Astrocyte (in vitro differentiated cells and primary cell): ENCODE measurements around the gene SUPT5H. TPM values are rescaled to one million over a fixed set of nuclear protein-coding genes. Genes with fewer than 3 reads are reported as not detected.

Experiments
- DNase-seq: peaks from one replicate; pipeline ENCODE4 v3.0.0-alpha.2; 2010; ENCODE audit warnings: low read depth
- FAIRE-seq: peaks from 2 replicates; lab custom pipeline; 2011; peaks lifted over from hg19 to GRCh38; lab: Jason Lieb, UNC
- H2AFZ ChIP-seq: 2 replicates; pipeline ENCODE4 v1.6.0; 2012; ENCODE audit warnings: low read depth, low read length, inconsistent platforms
- H3K27ac ChIP-seq: 2 replicates; pipeline ENCODE4 v1.5.1; 2011; ENCODE audit warnings: low read depth, low read length, inconsistent platforms
- H3K27me3 ChIP-seq: 2 replicates; pipeline ENCODE4 v1.6.0; 2011; ENCODE audit warnings: low read length, inconsistent platforms; ENCODE audit not compliant: insufficient read depth
- H3K36me3 ChIP-seq: 2 replicates; pipeline ENCODE4 v1.5.1; 2011; ENCODE audit warnings: low read length, inconsistent platforms; ENCODE audit not compliant: insufficient read depth
- H3K4me1 ChIP-seq: 2 replicates; pipeline ENCODE4 v1.5.1; 2011; ENCODE audit warnings: low read length, inconsistent platforms; ENCODE audit not compliant: insufficient read depth
- H3K4me2 ChIP-seq: 2 replicates; pipeline ENCODE4 v1.6.0; 2012; ENCODE audit warnings: low read length, inconsistent platforms
- H3K4me3 ChIP-seq: 2 replicates; pipeline ENCODE4 v1.5.1; 2011; ENCODE audit warnings: low read depth, mild to moderate bottlenecking, low read length, inconsistent platforms; ENCODE audit not compliant: insufficient read depth
- H3K79me2 ChIP-seq: 2 replicates; pipeline ENCODE4 v1.6.0; 2012; ENCODE audit warnings: mild to moderate bottlenecking, low read length, inconsistent platforms; ENCODE audit not compliant: insufficient read depth
- H3K9ac ChIP-seq: 2 replicates; pipeline ENCODE4 v1.6.0; 2012; ENCODE audit warnings: mild to moderate bottlenecking, low read length, inconsistent platforms
- H3K9me3 ChIP-seq: 2 replicates; pipeline ENCODE4 v1.5.1; 2012; ENCODE audit warnings: low read depth, mild to moderate bottlenecking, low read length, inconsistent platforms; ENCODE audit not compliant: insufficient read depth
- H4K20me1 ChIP-seq: 2 replicates; pipeline ENCODE4 v1.6.0; 2012; ENCODE audit warnings: low read length, inconsistent platforms; ENCODE audit not compliant: insufficient read depth
- H3K27ac Mint-ChIP-seq: one replicate; pipeline ENCODE4 v1.8.0; 2021; ENCODE audit warnings: mild to moderate bottlenecking, mixed read lengths; ENCODE audit not compliant: unreplicated experiment
- H3K27me3 Mint-ChIP-seq: one replicate; pipeline ENCODE4 v1.8.0; 2021; ENCODE audit warnings: low read depth, mixed read lengths; ENCODE audit not compliant: unreplicated experiment
- H3K36me3 Mint-ChIP-seq: one replicate; pipeline ENCODE4 v1.8.0; 2021; ENCODE audit warnings: low read depth, mixed read lengths; ENCODE audit not compliant: unreplicated experiment
- H3K4me1 Mint-ChIP-seq: one replicate; pipeline ENCODE4 v1.8.0; 2021; ENCODE audit warnings: low read depth, mixed read lengths; ENCODE audit not compliant: unreplicated experiment
- H3K4me3 Mint-ChIP-seq: one replicate; pipeline ENCODE4 v1.8.0; 2021; ENCODE audit warnings: mild to moderate bottlenecking, moderate library complexity, mixed read lengths; ENCODE audit not compliant: unreplicated experiment
- H3K9me3 Mint-ChIP-seq: one replicate; pipeline ENCODE4 v1.8.0; 2021; ENCODE audit warnings: mild to moderate bottlenecking, mixed read lengths; ENCODE audit not compliant: unreplicated experiment
- CTCF ChIP-seq: IDR thresholded peaks from 2 replicates; pipeline ENCODE4 v1.5.1; 2011; ENCODE audit warnings: low read depth, mild to moderate bottlenecking, inconsistent platforms, low read length, moderate library complexity; ENCODE audit not compliant: insufficient read depth
- EZH2 ChIP-seq: IDR thresholded peaks from 2 replicates; pipeline ENCODE4 v1.6.1; 2012; ENCODE audit warnings: mild to moderate bottlenecking, low read length, inconsistent platforms; ENCODE audit not compliant: insufficient read depth
- total RNA-seq: library from RNA; stranded (reverse); gene quantifications from 2 replicates; pipeline ENCODE4 v1.2.1, GENCODE V29; 2021

The SUPT5H gene
- total RNA-seq, 1 donor from 2014 or later, result 171 TPM

- Histone ChIP-seq H3K36me3 (peaks cover 4% of the 10 kb centered on the region), H3K4me2 (peak overlapping the region; percentile 96), H3K9me3 (no peaks in the 10 kb centered on the region), H3K27ac (peak overlapping the region; percentile 89), H4K20me1 (peaks cover 29% of the 10 kb centered on the region), H3K27me3 (no peaks in the 10 kb centered on the region), H3K4me3 (peak overlapping the region; percentile 96), H3K79me2 (peaks cover 48% of the 10 kb centered on the region), H2AFZ (peak overlapping the region; percentile 22), H3K9ac (peak overlapping the region; percentile 97), H3K4me1 (peaks cover 44% of the 10 kb centered on the region)
- no peak for TF ChIP-seq CTCF
- TF ChIP-seq EZH2, result no peak
- Mint-ChIP-seq H3K4me1 (peaks cover 26% of the 10 kb centered on the region), H3K36me3 (peaks cover 2% of the 10 kb centered on the region), H3K27ac (peak overlapping the region; percentile 85), H3K27me3 (no peaks in the 10 kb centered on the region), H3K9me3 (no peaks in the 10 kb centered on the region), H3K4me3 (peak overlapping the region; percentile 95)
- FAIRE-seq, result no peak
- DNase-seq, result no peak
Measured at GRCh38 chr19:39409208-39410016, 36.0 kb upstream of the SUPT5H start.

DNA sequence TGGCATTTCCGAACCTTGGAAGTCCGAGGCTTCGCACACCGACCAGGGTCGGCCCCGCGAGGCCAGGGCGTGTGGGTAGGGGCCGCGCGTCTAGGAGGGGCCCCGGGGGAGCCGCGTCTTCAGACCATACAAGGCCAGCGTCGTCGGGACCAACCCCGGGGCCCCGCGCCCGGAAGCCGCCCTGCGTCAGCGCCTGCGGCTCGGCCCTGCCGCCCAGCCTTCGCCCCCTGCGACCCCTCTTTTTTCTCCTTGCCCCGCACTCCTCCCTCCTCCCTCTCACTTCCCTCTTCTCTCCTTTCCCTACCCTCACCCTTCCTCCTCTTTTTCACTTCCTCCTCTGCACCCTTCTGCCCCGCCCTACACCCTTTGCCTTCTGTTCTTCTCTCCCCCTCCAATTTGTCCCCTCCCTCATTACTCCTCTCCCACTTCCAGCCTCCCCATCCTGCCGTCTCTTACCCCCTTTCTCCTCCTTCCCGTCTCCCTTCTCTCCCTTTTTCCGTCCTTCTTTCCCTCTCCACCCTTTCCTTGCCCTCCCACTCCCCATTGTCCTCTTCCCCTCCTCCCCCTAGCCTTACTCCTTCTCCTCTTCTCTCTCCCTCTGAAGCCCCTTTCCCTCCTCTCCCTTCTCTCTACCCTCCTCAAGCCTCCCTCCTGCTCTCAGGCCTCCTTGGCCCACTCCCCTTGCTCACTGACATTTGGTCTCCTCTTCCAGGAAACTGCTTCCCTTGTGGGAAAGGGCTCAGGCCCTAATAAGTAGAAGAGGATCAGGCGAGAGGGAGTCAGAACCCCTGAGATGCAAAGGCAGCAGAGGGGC lies 35.2 kb upstream of the SUPT5H start:
- peaks cover 4% of the 10 kb centered on the region for H3K36me3 ChIP-seq
- no peak for TF ChIP-seq EZH2
- no peak for TF ChIP-seq CTCF
- no peak for DNase-seq
- H3K27ac ChIP-seq, result peak overlapping the region; percentile 97
- peak overlapping the region; percentile 90 for H3K9ac ChIP-seq
- Mint-ChIP-seq H3K27me3 (no peaks in the 10 kb centered on the region), H3K27ac (peak overlapping the region; percentile 85), H3K36me3 (peaks cover 5% of the 10 kb centered on the region), H3K4me1 (peaks cover 34% of the 10 kb centered on the region), H3K4me3 (peak overlapping the region; percentile 90), H3K9me3 (no peaks in the 10 kb centered on the region)
- no peaks in the 10 kb centered on the region for H3K9me3 ChIP-seq
- H3K79me2 ChIP-seq, result peaks cover 56% of the 10 kb centered on the region
- H3K4me1 ChIP-seq, result peaks cover 52% of the 10 kb centered on the region
- peak overlapping the region; percentile 66 for H3K4me3 ChIP-seq
- H3K4me2 ChIP-seq, result peak overlapping the region; percentile 96
- no peak for FAIRE-seq
- H3K27me3 ChIP-seq, result no peaks in the 10 kb centered on the region
- peak overlapping the region; percentile 22 for H2AFZ ChIP-seq
- H4K20me1 ChIP-seq, result peaks cover 37% of the 10 kb centered on the region
